Activated T-cell treated with anti-CD3 and anti-CD28 coated beads, Interleukin-2, amount 50 U/mL, for 48 hours (primary cell): ENCODE data around the gene ZBTB45.

ENCODE experiments used
- DNase-seq, 2 experiments: peaks; one replicate each; pipeline ENCODE4 v3.0.0-alpha.2; 2020

The ZBTB45 gene

GRCh38 chr19:58519355-58520256 is at the start of gene ZBTB45:
Gene ZBTB45 (minus strand): TSS chr19:58519810. CDS start chr19:58517673, 2,137 bp downstream.
- peak; percentile 94 to 95 for DNase-seq

GRCh38 chr19:58568453-58569130 is 49.0 kb upstream of the ZBTB45 start:
- peak in 1 of 2 experiments; percentile 13 for DNase-seq

DNA sequence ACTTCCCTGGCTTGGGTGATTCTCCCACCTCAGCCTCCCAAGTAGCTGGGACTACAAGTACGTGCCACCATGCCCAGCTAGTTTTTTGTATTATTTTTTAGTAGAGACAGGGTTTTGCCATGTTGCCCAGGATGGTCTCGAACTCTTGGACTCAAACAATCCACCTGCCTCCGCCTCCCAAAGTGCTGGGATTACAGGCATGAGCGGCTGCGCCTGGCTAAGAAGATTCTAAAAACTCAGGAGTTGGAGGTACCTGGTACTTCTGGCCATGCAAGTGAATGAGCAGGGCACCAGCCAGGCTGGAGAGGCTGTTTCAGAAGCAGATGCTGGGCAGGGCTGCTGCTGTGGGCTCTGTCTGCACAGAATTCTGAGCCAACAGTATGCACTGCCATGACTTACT is 47.4 kb upstream of the ZBTB45 start:
- peak in 1 of 2 experiments; percentile 3 for DNase-seq

DNA sequence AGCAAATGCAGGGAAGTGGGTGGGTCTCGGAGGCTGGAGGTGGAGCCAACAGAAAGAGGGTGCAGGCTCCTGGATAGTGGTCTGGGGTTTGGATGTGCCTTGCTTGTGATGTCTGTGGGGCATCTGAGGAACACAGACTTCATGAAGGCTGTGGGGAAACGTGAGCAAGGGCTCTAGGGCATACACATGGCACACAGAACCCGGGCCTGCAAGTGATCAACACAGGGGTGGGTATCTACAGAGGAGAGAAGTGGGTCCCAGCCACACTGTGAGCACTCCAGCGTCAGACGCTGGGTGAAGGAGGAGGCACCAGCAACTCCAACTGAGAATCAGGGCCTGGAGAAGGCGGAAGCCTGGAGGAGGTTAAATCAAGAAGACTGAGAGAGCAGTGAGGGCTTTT is 44.2 kb upstream of the ZBTB45 start:
- no peak for DNase-seq

DNA sequence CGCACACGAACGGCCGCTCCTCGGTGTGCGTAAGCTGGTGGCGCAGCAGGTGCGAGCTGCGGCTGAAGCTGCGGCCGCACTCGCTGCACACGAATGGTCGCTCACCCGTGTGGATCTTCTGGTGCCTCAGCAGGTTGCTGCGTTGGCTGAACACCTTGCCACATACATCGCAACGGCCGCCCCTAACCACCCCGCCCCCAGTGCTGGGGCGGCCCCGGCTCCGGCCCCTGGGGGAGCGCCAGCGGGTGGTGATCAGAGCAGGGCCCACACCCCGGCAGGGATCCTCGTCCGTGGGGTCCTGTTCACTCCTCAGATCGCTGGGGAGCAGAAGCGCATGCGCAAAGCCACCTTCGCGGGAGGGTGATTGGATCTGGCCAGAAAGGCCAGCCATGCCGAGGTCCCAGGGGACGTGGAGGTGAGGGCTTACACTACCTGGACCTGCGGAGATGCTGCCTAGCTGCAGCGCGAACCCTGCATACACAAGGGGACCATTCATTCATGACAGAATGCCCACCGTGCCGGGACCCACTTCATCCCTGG is 43.5 kb upstream of the ZBTB45 start:
- DNase-seq: peak; percentile 53 to 58

- peak; percentile 61 to 71 for DNase-seq
Measured at GRCh38 chr19:58562122-58563033, 42.8 kb upstream of the ZBTB45 start.

GRCh38 chr19:58561373-58562121 is 41.9 kb upstream of the ZBTB45 start:
- no peak for DNase-seq

DNA sequence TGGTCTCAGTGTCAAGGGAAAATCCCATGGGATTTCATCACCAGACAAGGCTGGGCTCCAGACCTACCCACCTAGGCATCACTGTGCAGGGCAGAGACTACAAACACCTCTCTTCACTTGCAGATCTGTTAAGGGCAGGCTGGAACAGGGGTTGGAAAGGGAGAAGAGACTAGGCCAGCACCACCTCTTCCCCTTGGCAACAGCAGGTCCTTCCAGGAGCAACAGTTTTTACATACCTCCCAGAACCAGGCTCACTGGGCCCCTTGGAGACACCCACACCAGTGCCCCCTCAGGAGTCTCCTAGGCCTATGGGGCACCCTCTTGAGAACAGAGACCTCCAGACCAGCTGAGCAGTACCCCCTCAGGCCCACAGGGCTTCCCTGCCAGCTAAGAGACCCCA is 41.3 kb upstream of the ZBTB45 start:
- DNase-seq: no peak

DNA sequence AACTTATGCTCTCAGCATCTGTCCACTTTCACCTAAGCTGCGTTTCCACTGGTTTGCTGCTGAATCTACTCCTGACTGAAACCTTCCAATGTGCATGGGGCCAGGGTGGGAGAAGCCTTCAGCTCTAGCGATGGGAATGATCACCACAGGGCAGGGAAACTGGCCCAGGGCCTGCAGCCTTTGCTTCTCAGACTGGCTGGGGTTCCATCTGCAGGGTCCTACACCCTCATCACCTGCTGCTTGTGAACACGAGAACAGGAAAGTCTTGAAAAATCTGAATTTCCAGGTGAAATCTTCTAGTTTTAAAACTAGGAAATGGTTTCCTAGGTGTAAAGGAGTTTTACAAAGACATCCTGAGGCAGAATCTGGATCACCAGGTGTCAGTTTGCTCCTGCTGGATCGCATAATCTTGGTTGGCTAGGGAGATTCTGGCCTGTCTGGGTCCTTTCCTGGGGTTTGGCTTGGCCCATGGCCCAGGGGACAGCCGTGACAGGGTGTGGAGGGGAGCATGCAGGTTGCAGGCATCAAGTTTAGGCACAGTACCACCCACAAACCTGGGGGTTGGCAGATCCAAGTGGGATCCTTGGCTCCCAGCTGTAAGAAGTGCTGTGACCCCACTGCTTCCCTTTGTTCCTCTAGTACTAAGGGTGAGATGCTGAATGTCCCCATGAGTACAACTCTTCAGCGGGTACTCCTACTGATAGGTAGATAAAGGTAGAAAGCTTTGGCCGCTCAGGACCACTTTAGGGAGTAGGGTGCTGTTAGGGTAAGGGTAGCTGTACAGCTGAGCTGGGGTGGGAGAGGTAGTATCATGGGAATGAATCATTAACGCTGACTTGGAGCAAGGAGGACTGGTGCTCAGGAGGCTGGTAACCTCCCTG is 40.6 kb upstream of the ZBTB45 start:
- no peak for DNase-seq

DNA sequence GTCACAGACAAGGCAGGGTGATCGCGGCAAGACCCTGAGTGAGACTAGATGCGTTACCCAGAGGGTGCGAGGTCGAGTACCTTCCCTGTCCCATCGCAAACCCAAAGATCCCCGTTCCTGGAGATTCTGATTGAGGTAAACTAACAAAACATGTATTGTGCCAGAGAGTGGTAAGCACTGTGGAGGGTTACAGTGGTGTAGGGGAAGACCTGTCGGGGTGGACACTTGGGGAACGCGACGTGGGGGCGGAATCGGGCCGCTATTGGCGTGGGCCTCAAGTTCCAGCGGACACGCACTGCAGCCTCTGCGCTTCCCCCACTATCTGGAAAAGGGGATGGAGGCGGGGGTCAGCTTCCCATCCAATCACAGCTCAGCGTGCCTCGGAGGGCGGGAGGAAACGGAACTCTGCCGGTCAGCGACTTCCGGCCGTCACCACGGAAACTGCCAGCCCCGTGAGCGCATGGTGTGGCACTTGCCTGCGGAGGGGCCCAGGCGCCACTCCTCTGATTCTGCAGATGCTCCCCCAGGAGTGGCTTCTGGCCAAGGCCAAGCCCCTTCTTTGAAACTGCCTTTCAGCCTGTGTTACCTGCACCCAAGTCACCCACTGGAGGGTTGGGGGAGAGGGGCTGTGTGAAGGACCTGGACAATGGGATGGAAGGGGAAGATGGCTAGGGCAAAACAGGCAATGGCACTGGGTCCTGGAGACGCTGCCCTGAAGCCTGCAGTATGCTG is 39.8 kb upstream of the ZBTB45 start:
- DNase-seq: peak; percentile 88 to 89

- DNase-seq: peak; percentile 99 to 100
Measured at GRCh38 chr19:58558623-58559274, 39.1 kb upstream of the ZBTB45 start.

GRCh38 chr19:58558066-58558622 is 38.5 kb upstream of the ZBTB45 start, which contains the start of gene UBE2M:
Gene UBE2M (minus strand): TSS chr19:58558611. CDS start chr19:58558381, 230 bp downstream.
- DNase-seq: peak in 1 of 2 experiments; percentile 66

GRCh38 chr19:58557221-58558065 is 37.8 kb upstream of the ZBTB45 start:
- no peak for DNase-seq

DNA sequence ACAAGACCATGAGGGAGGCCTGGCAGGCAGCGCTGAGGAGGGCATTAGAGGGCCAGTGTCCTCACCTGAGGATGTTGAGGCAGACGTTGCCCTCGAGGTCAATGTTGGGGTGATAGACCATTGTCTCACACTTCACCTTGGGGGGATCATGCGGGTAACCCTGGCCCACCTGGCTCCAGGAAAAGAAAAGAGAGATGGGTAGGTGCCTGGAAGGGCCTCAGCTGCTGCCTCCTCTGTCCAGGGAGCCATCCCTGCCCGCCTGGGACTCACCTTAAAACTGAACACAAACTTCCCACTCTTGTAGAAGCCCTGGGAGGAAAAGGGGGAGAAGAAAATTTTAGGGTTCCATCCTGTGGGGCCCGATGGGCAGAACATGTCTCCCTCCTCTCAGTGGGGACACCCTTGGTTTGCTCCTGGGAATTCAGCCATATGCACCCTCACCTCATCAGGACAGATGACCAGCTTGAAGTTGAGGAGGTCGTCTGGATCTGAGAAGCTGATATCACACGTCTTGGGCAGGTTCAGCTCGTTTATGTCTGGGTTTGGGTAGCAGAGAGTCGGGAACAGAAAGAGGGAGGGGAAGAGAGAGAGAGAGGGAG is 37.1 kb upstream of the ZBTB45 start:
- peak in 1 of 2 experiments; percentile 20 for DNase-seq

DNA sequence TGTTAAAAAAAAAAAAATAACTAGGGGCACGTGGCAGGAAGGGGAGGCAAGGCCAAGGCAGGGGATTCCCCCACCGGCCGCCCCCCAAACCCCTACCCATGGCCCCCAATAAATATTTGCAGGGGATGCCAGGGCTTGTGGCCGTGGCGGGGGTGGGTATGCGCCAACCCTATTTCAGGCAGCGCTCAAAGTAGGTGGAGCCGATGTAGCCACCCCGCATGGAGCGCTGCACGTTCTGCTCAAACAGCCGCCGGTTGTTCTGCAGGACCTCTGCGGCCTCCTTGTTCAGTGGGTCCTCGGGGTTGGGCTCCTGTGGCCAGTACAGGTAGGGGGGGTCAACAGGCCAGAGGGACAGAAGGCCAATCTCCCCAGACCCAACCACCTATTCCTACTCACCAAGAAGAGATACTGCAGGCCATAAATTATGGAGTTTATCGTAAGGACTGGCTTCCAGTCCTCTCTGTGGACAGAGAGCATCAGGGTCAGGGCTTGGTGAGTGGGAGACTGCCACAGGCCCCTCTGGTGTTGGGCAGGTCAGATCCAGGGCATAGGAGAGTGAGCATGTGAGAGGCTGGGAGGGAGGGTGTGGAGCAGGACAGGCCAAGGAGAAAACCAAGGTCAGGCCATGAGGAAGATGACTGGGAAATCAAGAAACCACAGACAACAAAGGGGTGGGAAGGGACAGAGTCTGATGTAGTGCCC is 36.5 kb upstream of the ZBTB45 start:
- peak in 1 of 2 experiments; percentile 21 for DNase-seq

DNA sequence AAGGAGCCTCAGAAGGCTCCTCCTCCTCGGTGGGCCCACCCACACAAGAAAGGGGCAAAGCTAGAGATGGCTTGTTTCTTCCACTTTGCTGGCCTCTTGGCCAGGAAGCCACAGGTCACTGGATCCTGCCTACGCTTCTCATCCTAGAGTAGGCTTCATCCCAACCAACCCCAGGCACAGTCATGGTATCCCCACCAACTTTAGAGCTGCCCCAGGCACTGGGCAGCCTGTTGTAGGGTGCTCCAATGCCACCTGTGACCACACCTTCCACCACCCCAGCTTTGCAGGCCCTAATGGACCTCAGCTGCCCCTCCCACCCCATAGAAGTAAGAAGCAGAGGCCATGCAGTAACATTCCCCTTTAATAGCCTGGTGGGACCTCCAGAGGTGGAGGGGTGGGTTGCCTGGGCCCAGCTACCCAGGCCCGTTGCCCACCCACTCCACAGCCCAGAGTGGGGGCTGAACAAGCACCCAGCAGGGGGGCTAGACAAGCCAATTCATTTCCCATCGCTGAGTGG is 35.8 kb upstream of the ZBTB45 start:
- no peak for DNase-seq
